KMS-11 (cell line): ENCODE results near the gene COQ8B.

Source experiments
- H2AFZ ChIP-seq: fragments of 200-600 bp; sonication (generic); 2 replicates; pipeline ENCODE4 v1.6.1; 2016; ENCODE audit warnings: antibody characterized with exemption, mixed run types, low read depth
- H3K27ac ChIP-seq: fragments of 200-600 bp; sonication (generic); 2 replicates; pipeline ENCODE4 v1.6.1; 2016; ENCODE audit warnings: mild to moderate bottlenecking, mixed run types
- H3K27me3 ChIP-seq: fragments of 200-600 bp; sonication (generic); 2 replicates; pipeline ENCODE4 v1.6.1; 2017; ENCODE audit warnings: mild to moderate bottlenecking, low read depth, mixed run types, moderate library complexity; ENCODE audit not compliant: insufficient read depth
- H3K36me3 ChIP-seq: fragments of 200-600 bp; sonication (generic); 2 replicates; pipeline ENCODE4 v1.6.1; 2017; ENCODE audit warnings: mild to moderate bottlenecking, mixed run types; ENCODE audit not compliant: insufficient read depth
- H3K4me1 ChIP-seq: fragments of 200-600 bp; sonication (generic); 2 replicates; pipeline ENCODE4 v1.6.1; 2016; ENCODE audit warnings: mild to moderate bottlenecking, low read depth, mixed run types; ENCODE audit not compliant: poor library complexity, severe bottlenecking
- H3K4me2 ChIP-seq: fragments of 200-600 bp; sonication (generic); 2 replicates; pipeline ENCODE4 v1.7.0; 2016; ENCODE audit warnings: mild to moderate bottlenecking, mixed run types
- H3K4me3 ChIP-seq: fragments of 200-600 bp; sonication (generic); IDR thresholded peaks from 2 replicates; pipeline ENCODE4 v1.6.1; 2017; ENCODE audit warnings: low read depth, low read length, mixed read lengths; ENCODE audit not compliant: insufficient read depth
- H3K79me2 ChIP-seq: fragments of 200-600 bp; sonication (generic); 2 replicates; pipeline ENCODE4 v1.6.1; 2016; ENCODE audit warnings: low read depth, mixed run types; ENCODE audit not compliant: insufficient read depth
- H3K9ac ChIP-seq: fragments of 200-600 bp; sonication (generic); 2 replicates; pipeline ENCODE4 v1.6.1; 2016; ENCODE audit warnings: mild to moderate bottlenecking, mixed run types
- H4K20me1 ChIP-seq: fragments of 200-600 bp; sonication (generic); 2 replicates; pipeline ENCODE4 v1.6.1; 2016; ENCODE audit warnings: mild to moderate bottlenecking, mixed run types; ENCODE audit not compliant: insufficient read depth
- CTCF ChIP-seq: fragments of 200-600 bp; sonication (generic); conservative IDR thresholded peaks from 2 replicates; pipeline ENCODE4 v1.6.1; 2017; ENCODE audit warnings: low read depth, mild to moderate bottlenecking, antibody characterized with exemption, low read length, moderate library complexity, mixed read lengths

COQ8B gene

GRCh38 chr19:40690693-40691420, 25.8 kb downstream of the COQ8B start:
- Histone ChIP-seq H3K9ac (peak overlapping the region; percentile 97), H4K20me1 (no peaks in the 10 kb centered on the region), H3K4me2 (peak overlapping the region; percentile 78), H3K27me3 (no peaks in the 10 kb centered on the region), H3K27ac (peak overlapping the region; percentile 89), H3K4me1 (peaks cover 26% of the 10 kb centered on the region), H3K4me3 (no peak overlapping the region), H2AFZ (peak overlapping the region; percentile 68), H3K36me3 (no peaks in the 10 kb centered on the region), H3K79me2 (0 out of 2 replicates have a peak, but pooled peaks cover 5% of the 10 kb centered on the region)
- no peak for TF ChIP-seq CTCF

GRCh38 chr19:40690050-40690692, 26.5 kb downstream of the COQ8B start, which contains the start of gene NUMBL:
Gene NUMBL (minus strand): TSS chr19:40690651. CDS start chr19:40690483, 168 bp downstream.
- Histone ChIP-seq H3K27me3 (no peaks in the 10 kb centered on the region), H3K4me1 (peaks cover 26% of the 10 kb centered on the region), H3K36me3 (no peaks in the 10 kb centered on the region), H3K79me2 (0 out of 2 replicates have a peak, but pooled peaks cover 5% of the 10 kb centered on the region), H3K4me3 (no peak within 1 kb of the TSS), H3K4me2 (peak within 1 kb of the TSS; percentile 84), H3K27ac (peak within 1 kb of the TSS; percentile 89), H3K9ac (peak within 1 kb of the TSS; percentile 97), H4K20me1 (no peaks in the 10 kb centered on the region), H2AFZ (peak within 1 kb of the TSS; percentile 68)
- no peak for TF ChIP-seq CTCF

GRCh38 chr19:40689339-40690049, 27.2 kb downstream of the COQ8B start:
- Histone ChIP-seq H3K4me2 (peak overlapping the region; percentile 84), H3K36me3 (no peaks in the 10 kb centered on the region), H3K27ac (no peak overlapping the region), H4K20me1 (no peaks in the 10 kb centered on the region), H2AFZ (no peak overlapping the region), H3K27me3 (no peaks in the 10 kb centered on the region), H3K9ac (peak overlapping the region; percentile 97), H3K4me1 (peaks cover 26% of the 10 kb centered on the region), H3K79me2 (0 out of 2 replicates have a peak, but pooled peaks cover 5% of the 10 kb centered on the region), H3K4me3 (no peak overlapping the region)
- no peak for TF ChIP-seq CTCF

GRCh38 chr19:40688987-40689338, 27.7 kb downstream of the COQ8B start:
- no peaks in the 10 kb centered on the region for H3K27me3 ChIP-seq
- no peaks in the 10 kb centered on the region for H4K20me1 ChIP-seq
- H3K27ac ChIP-seq = no peak overlapping the region
- peaks cover 26% of the 10 kb centered on the region for H3K4me1 ChIP-seq
- TF ChIP-seq CTCF = no peak
- H3K79me2 ChIP-seq = 0 out of 2 replicates have a peak, but pooled peaks cover 5% of the 10 kb centered on the region
- H2AFZ ChIP-seq = no peak overlapping the region
- H3K9ac ChIP-seq = no peak overlapping the region
- H3K4me3 ChIP-seq = no peak overlapping the region
- no peaks in the 10 kb centered on the region for H3K36me3 ChIP-seq
- peak overlapping the region; percentile 84; the same call in 1 of the 2 replicates for H3K4me2 ChIP-seq
